ENCODE data around the gene IRF1.

The IRF1 gene

DNA sequence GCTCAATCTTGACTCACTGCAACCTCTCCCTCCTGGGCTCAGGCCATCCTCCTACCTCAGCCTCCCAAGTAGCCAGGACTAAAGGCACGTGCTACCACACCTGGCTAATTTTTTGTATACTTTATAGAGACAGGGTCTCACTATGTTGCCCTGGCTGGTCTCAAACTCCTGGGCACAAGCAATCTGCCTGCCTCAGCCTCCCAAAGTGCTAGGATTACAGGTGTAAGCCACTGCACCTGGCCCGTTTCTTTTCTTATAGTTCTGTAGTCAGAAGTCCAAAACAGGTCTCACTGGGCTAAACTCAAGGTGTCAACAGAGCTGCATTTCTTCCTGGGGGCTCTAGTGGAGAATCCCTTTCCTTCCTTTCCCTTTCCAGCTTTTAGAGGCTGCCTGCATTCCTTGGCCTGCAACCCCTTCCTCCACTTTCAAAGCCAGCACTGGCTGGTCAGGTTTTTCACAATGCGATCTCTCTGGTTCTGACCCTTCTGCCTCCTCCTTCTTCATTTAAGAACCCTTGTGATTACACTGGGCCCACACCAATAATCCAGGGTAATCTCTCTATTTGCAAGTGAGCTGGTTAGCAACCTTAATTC, 16.3 kb downstream of the IRF1 start:
- no peak for DNase-seq (ENCODE audit: low spot score)

DNA sequence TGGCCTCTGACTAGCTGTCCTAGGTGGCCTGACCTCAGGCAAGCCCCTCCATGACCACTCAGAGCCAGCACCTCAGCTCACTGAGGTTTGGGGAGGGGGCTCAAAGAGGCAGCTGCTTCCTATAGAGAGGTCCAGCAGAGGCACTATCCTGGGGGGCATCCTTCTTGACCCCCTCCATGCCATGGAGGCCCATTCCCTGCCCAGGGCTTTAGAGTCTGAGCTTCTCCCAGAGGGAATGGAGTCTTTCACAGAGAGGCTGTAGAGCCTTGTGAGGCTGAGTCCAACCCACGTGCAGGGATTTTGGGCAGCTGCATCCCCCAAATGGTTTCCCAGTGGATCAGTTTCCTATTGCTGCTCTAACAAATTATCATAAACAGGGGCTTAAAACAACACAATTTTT, 16.9 kb downstream of the IRF1 start:
- no peak for DNase-seq (ENCODE audit: low spot score)

DNA sequence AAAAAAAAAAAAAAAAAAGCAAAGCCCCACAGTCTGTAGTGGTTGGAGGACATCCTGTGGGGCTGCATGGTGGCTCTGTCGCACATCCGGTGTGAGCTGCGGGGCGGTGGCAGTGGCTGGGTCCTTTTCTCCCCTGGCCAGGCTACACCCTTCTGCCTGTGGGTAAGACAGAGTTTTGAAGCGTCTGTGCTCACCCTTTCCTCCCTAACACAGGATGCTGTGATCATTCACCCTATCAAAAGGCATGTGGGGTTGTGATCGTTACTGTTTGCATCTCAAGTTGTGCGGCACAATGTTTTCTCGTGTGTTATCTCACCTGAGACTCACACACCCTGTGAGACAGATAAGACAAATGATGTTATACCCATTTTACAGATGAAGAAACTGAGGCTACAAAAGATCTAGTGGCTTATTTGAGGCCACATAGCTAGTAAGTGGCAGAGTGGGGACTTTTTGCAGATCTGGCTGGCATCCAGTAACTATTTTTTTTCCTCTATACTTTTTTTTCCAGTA, 17.5 kb downstream of the IRF1 start:
- no peak for DNase-seq (ENCODE audit: low spot score)

DNA sequence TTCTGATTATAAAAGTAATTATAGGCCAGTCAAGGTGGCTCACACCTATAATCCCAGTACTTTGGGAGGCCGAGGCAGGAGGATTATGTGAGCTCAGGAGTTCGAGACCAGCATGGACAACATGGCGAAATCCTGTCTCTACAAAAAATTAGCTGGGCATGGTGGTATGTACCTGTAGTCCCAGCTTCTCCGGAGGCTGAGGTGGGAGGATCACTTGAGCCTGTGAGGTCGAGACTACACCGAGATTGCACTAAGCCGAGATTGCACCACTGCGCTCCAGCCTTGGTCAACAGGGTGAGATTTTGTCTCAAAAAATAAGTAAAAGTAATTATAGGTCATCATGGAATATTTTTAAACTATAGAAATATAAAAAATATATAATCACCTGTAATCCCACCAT, 18.1 kb downstream of the IRF1 start:
- no peak for DNase-seq (ENCODE audit: low spot score)

DNA sequence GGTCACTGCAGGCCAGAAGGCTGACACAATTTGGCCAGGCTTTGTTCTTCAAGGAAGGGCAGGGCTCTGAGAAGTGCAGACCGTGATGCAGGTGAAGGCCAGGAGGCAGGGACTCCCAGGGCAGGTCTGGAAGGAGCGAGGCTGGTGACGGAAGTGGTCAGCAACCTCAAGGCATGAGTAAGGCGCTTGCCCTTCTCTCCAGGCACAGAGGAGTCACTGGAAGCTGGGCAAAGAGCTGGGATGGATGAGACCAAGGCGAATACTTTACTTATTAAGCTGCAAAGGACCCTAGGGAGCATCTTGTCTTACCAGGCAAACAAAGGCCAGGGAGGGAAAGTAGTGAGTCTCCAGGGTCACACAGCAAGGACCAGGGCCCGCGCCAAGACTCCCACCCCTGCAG, 18.6 kb downstream of the IRF1 start:
- DNase-seq (ENCODE audit: low spot score): no peak

DNA sequence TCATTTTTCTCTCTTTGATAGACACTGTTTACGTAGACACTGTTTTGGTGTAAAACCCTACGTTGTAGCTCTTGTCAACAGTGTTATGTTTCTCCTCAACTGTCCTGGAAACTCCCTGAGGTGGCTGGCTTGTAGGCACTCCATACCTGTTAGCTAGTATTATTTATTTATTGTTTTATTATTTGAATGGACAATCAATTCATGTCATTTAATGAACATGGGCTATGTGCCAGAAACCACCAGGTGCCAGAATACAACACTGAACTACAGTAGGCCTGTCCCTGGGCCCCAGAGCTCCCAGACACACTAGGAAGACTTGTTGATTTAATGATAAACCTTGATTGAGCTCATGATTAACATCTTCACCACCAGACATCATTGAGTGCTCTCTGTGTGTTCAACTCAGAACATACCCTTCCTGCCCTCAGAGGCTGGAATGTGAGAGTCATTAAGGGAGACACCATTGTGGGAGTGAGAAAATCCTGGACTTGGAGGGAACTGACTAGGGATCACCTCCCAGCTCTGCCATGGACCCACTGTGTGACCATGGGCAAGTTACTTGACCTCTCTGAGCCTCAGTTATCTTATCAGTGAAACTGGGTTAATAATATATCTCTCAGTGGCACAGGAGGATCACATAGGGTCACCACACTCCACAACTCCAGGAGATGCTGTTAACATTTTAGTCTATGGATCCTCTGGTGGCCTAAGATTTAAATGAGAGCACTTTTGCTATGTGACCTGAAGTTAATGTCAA, 19.2 kb downstream of the IRF1 start:
- DNase-seq (ENCODE audit: low spot score): no peak

DNA sequence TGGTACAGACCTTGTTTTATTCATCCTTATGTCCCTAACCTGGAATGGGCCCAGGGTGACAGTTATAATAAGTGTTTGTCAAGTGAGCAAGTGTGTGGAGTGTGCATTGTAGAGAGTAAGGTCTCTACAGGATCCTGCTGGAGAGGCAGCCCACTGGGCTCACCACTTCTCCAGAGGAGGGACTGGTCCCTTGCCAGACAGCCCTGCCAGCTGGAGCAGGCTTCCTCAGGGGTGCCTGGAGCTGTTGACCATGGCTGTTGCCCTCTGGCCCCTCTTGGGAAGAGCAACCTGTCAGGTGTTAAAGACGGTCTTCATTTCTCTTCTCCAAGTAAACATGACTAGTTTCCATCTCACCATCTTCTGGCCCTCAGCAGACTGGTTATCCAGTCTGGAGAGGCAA, 20.0 kb downstream of the IRF1 start:
- no peak for DNase-seq (ENCODE audit: low spot score)

DNA sequence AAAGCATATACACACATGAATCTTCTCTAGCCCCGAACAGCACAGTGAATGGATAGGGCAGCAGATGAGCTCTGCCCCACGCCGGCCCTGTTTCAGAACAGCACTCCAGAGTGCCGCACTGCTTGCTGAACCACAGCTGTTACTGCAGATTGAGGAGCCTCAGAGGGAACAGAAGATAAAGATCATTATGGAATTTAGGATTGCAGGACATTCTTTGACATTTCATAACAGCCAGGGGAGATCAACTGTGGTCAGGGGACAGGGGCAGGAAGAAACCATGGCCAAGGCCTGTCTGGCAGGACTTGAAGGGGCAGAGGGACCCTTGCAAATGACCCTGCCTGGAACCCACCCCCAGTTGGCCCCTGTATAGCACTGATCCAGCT, 20.6 kb downstream of the IRF1 start:
- peak; percentile 47 for DNase-seq (ENCODE audit: low spot score)

DNA sequence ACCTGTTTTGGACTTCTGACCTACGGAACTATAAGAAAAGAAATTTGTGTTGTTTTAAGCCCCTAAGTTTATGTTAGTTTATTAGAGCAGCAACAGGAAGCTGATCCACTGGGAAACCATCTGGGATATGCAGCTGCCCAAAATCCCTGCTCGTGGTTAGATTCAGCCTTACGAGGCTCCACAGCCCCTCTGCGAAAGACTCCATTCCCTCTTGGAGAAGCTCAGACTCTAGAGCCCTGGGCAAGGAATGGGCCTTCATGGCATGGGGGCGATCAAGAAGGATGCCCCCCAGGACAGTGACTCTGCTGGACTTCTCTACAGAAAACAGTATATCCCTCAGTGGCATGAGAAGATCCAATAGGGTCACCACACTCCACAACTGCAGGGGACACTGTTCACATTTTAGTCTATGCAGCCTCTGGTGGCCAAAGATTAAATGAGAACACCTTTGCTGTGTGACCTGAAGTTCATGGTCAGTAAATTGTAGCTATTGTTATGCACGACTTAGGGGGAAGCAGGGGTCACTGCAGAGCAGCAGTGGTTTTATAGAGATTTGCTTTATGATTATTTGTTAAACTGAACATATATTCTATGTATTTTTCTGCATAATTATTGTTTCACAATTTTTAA, 21.1 kb downstream of the IRF1 start:
- DNase-seq (ENCODE audit: low spot score): no peak

DNA sequence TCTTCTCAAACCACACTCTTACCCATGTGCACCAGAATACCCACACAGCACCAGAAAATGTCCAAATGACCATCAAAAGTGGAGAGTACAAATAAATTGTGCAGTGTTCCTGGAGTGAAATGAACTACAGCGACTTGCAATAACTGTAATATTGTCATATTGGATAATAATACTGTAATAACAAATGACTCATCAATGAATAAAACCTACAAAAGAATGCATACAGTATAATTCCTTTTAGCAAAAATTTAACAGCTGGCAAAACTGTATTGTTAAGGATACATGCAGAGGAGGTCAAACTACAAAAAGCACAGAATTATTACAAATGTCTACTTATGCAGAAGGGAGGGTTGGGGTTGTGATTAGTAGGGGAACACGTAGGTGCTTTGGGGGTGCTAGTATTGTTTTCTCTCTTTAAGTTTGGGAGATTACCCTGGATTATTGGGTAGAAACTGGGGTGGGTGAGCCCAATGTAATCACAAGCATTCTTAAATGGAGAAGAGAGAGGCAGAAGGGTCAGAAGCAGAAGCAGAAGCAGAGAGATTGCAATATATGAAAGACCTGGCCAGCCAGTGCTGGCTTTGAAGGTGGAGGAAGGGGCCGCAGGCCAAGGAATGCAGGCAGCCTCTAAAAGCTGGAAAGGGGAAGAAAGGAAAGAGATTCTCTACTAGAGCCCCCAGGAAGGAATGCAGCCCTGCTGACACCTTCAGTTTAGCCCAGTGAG, 21.8 kb downstream of the IRF1 start:
- no peak for DNase-seq (ENCODE audit: low spot score)

DNA sequence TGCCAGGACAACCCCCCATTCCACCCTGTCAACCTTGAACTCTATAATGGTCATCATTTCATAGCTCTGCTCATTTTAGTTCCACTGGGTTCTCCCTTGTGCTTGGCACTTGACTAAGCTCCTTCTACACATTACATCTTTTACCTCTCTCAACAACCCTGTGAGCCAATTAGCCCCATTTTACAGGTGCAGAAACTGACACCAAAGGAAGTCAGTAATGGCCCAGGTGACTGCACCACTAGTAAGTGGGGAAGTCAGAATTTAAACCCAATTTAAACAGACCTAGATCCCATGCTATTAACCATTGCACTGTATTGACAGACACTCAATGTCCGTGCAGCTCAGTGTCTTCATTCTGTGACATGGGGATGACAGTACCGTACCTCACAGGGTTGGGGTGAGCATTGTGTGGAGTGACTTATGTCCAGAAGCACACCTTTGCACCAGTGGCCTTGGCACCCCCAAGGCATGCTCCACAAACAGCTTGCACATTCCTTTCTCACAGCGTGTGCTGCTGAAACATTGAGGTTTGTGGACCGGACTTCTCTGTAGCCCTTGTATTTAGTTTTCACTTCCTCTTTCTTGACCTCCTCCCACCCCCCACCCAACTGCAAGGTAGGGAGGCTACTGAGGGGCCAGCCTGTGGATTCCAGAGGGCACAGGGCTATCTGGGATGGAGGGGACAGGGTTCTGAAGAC, 23.1 kb downstream of the IRF1 start:
- DNase-seq (ENCODE audit: low spot score): no peak

DNA sequence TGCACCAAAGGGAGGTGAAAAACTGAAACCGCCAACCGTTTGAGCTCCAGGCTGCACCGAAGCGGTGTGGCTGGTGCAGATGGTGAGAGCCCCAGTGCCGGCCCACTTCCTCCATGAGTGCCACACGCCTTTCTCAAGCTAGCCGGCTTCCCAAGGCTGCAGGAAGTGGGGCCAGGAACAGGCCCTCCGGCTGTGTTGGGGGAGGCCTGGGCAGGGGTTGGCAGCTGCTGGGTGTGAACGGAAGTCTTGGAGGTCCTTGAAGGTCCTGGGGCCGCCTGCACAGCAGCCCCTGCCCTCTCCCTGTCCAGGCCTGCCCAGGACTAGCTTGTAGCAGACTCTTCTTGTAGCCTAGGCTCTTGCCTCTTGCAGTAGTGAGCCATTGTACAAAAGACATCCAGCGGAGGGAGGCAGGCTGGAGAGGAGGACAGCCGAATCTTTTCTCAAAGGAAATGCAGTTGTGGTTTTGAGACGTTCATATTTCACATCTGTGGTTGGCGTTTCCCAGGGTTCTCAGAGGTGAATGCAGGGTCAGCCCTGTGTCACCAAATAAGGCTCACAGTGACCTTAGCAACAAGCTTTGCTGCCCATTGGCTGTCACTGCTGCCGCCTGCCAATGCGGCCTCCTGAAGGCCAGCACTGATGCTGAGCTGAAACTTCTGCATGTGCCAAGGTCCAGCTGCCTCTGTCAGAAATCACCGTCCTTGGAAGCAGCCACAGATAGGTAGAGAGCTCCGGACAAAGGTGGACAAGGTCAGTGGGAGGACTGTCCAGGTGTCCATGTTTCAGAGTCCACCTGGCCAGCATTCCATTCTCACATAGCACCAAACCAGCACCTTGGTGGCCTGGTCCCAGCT, 23.9 kb downstream of the IRF1 start:
- DNase-seq (ENCODE audit: low spot score): no peak

DNA sequence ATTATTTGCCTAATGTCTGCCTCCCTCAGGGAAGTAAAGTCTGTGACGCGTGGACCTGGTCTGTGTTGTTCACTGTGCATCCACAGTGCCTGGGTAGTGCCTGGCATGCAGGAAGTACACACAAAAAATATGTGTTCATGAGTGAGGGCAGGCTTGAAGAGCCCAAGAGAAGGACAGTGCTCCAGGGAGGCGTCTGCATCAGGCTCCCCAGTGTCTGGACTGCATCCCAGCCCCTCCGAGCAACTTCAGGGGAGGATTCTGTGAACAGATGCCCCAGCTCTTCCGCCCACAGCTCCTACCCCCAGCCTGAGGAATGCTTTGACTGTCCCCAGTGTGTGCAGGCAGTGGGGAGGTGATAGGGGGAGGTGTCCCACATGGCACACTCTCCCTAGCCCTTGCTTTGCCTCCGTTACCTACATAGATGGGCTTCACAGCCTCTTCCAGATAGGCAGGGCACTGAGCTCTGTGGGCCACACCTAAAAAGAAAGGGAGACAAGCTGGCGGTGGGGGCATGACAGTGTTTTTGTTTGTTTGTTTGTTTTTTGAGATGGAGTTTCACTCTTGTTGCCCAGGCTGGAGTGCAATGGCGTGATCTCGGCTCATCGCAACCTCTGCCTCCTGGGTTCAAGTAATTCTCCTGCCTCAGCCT, 25.4 kb downstream of the IRF1 start:
- no peak for DNase-seq (ENCODE audit: low spot score)

DNA sequence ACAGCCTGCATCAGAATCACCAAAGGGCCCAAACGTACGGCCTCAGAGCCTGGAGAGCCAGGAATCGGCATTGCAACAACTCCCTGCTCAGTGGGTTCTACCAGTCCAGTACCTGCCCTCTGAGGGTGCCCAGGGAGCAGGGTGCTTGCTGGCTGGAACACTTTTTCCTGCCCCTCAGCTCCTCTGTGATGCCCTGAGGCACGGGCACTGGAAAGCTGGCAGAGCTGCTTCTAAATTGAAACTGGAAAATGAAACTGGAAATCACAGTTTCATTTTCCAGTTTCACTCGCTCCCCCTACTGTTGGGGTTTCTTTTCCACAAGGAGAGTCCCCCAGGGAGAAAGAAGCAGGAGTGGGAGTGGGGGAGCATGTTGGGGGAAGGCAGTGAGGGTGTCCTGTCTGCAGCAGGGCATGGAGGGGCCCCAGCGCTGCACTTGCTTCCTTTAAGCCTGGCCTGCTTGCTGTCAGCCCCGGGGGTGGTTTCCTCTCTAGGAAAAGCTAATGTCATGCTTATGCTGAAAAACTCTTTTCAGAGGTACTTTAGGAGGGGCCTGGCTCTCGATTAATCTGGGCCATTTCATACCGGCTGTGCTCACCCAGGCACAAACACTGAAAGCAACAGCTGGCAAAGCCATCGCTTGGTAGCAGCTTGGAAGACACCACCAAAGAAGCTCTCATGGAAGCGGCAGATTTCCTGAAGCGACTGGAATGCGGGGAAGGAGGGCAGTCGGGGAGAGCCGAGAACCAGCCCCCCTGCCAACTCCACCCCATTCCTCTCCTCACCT, 26.2 kb downstream of the IRF1 start:
- no peak for DNase-seq (ENCODE audit: low spot score)

DNA sequence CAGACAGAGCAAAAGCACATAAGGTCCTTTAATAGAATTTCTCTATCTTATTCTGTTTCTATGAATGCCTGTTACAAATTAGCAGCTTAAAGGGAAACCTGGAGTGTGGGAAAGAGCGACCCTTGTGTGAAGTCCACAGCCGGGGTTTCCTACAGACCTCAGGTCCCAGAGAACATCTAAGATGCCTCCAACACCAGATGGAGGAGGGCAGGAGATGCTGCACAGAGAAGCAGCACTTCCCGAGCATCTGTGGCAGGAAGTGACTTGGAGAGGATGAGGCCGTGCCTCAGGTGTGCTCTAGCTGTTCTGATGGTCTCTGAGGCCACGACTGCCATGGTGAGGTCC, 26.8 kb downstream of the IRF1 start:
- DNase-seq (ENCODE audit: low spot score): no peak

DNA sequence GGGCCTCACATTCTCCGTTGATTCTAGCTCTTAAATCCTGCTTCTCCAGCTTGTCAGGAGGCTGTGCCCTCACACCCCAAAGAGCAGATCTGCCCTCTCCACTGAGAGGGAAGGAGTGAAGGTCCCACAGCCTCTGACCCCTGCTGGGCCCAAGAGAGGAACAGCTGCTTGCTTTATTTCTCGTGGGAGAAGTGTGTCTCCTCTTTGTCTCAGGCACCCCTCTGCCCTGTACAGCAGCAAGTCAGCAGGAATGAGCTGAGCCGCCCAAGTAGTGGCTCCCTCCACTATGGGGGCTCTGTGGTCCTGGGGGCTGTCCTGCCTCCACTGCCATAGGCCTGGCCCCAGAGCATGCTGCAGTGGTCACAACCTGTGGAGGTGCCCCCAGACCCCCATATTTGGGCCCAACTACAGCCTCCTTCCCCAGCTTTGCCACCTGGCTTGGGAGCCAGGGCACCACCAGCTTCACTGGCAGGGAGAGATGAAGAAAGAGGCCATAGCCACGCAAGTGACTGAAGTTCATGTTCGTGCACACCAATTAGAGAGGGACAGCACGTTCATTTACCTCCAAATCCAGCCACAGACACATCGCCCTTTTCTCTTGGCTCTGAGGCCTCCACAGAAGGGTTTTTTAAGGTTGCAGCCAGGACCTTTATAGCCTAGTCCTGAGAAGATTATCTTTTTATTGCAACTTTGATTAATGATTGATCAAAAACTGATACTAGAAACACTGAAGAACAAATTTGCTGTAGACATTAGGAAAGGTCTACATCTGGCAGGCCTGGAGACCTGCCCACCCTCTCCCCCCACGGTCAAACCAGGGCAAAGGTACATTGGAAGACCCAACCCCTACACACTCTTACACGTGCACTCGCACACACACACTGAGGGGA, 27.5 kb downstream of the IRF1 start:
- DNase-seq (ENCODE audit: low spot score): no peak

DNA sequence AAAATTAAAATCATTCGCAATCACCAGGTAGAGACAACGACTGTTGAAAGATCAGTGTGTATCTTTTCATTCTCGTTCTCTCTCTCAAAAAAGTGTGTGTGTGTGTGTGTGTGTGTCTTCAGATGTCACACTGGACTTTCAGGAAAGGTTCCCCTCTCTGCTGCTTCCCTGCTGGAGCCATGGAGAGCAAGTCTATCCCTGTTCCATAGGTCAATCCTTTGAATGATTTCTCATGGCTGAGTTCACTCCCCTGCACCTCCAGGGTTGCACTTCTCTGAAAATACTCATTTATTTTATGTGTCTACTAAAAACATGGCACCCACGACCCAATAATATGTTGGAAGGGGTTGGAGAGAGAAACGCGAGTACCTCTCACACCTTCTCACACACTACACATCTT, 28.2 kb downstream of the IRF1 start:
- no peak for DNase-seq (ENCODE audit: low spot score)

DNA sequence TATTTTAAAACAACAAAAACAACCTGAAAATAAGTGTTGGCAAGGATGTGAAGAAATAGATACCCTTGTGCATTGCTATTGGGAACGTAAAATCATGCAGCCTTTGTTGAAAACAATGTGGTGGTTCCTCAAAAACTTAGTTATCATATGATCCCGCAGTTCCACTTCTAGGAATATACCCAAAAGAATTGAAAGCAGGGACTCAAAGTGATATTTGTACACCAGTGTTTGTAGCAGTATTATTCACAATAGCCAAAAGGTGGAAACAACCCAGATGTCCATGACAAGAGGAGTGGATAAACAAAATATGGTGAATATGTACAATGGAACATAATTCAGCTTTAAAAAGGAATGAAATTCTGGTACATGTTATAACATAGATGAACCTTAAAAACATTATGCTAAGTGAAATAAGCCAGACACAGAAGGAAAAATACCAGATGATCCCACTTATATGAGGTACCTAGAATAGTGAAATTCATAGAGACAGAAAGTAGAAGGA, 29.0 kb downstream of the IRF1 start:
- no peak for DNase-seq (ENCODE audit: low spot score)
